IPS-11a (cell line): ENCODE data around the gene XPO1.
"Not testable (repeated sequence)": the region's sequence is repeated elsewhere in the genome, so short reads cannot be mapped to it uniquely, and the experiment has no call there.

Experiments
- H3K4me3 ChIP-seq: one replicate; pipeline ENCODE4 v1.5.1; 2013; ENCODE audit warnings: low read depth, low read length, control low read depth

XPO1 gene

DNA sequence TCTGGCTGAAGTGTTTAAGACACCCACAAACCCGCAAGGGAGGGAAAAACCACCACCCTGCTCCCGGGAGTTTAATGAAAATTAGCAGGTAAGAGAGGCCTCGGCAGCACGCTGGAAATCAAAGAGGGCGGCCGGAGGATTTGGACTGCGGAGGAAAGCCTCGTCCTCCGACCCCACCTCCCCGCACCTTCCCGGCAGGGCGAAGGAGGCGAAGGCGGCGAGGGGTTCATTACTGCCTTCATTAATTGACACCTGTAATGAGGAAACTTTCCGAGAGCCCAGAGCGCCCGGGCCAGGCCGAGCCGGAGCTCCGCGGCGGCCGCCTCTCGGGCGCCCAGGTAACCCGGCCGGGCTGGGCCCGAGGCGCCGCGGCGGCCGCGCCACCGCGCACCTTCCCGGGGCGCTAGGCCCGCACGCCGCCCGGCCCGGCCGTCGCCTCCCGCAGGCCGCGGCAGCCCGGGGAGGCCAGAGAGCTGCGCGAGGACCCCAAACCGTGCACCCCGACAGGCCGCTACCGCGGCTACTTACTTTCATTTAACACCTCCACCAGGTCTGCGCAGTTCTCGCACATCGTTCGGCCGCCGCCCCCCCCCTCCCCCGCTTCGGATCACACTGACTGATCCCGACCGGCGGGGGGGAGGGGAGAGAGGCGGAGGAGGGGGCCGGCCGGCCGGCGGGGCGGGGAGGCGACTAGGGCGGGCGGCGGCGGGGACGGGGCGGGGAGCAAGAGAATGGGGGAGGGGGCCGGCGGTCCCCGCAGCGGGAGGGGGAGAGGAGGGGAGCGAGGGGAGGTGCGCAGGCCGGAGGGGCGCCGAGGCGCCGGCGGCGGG, 67.8 kb downstream of the XPO1 start:
- peak overlapping the region; percentile 75 for H3K4me3 ChIP-seq

DNA sequence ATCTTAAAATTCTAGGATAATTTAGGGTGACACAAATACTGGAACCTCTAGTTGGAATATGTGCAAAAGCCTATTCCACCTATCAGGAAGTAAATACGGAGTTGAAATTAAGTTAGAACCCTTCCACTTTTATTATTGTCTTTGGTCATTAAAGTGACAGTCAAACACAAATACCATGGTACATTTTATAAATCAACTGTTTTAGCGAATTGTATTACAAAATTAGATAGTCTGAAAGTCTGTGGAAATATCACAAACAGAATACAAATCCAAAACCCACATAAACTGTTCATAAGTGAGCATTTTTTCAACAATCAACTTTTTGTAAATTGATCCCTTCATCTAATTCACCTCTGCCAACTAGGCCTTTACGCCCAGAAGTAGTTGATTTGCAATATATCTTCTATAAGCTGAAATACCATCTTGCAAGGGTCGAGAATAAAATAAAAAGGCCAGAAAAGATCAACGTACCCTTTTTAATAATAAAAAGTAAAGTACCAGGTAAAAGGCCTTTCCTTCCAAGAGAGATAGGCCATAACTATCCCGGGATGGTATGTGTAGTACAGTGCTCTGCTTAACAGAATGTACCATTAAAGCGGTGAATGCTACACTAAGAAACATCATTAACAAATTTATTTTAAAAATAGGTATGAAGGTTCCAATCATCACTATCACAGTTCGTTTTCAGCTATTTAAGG, 68.6 kb downstream of the XPO1 start:
- H3K4me3 ChIP-seq, result peak overlapping the region; percentile 75

DNA sequence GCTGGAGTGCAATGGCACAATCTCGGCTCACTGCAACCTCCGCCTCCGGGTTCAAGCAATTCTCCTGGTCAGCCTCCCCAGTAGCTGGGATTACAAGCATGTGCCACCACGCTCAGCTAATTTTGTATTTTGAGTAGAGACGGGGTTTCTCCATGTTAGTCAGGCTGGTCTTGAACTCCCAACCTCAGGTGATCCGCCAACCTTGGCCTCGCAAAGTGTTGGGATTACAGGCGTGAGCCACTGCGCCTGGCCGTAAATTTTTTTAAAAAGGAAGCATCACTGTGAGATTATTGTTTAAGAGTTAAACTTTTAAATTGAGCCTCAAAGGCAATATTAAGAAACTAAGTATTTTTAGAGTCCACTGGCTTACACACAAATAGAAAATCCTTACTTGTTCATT, 69.9 kb downstream of the XPO1 start:
- H3K4me3 ChIP-seq, result not testable (repeated sequence)

DNA sequence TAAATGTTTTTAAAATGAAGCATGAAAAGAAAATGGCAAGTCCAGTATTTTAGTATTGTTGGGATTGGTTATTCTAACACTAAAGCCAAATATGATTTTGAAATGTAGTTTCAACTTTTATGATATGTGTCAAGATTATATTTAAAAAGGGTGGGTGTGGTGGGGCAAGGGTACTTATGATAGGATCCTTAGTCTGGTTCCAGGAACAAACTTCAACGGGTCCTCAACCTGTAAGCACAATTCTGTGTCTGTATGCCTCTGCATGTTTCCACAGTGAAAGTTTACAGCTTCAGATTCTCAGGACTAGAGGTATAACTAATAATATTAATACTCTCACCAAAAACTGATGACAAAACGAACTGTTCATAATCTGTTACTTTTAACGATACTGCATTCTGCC, 73.1 kb downstream of the XPO1 start:
- no peak overlapping the region for H3K4me3 ChIP-seq

DNA sequence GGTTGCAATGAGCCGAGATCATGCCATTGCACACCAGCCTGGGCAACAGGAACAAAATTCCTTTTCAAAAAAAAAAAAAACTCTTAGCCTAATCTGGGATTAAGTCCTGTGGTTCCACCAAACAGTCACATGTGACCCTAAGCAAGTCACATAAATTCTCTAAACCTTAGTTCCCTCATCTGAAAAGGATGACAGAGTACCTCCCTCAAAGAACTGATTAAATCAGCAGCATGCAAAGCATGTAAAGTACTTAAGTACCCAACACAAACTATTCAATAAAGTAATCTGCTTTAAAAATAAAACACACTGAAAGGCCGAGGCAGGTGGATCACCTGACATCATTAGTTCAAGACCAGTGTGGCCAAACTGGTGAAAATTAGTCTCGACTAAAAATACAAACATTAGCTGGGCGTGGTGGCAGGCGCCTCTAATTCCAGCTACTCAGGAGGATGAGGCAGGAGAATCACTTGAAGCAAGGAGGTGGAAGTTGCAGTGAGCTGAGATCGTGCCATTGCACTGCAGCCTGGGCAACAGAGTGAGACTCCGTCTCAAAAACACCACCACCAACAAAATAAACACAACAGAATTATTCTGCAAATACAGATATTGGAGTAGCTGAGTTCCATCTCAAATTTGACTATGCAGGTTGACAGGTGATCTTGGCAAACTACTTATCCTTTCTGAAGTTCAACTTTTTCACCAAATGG, 74.2 kb downstream of the XPO1 start:
- H3K4me3 ChIP-seq, result no peak overlapping the region

DNA sequence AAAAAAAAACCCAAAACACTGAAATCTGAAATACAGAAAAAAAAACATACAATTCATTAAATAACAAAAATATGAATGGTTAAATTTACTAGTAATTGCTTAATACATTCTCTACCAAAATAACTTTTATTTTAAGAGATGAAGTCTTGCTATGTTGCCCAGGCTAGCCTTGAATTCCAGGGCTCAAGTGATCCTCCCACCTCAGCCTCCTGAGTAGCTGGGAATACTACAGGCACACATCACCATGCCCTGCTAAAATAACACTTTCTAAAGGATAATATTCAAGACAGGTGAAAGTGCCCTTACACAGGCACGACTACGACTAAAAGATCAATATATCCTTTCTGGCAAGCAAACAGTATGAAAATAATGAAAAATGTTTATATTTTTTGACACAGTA, 76.8 kb downstream of the XPO1 start:
- no peak overlapping the region for H3K4me3 ChIP-seq

DNA sequence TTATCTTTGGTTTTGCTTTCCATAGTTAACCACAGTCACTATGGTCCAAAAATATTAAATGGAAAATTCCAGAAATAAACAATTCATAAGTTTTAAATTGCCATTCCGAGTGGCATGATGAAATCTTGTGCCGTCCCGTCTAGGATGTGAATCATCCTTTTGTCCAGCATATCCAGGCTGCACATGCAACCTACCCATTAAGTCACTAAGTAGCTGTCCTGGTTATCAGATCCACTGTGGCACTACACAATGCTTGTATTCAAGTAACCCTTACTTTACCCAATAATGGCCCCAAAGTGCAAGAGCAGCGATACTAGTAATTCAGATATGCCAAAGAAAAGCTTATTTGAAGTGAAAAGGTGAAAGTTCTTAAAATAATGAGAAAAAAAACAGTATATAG, 78.0 kb downstream of the XPO1 start:
- H3K4me3 ChIP-seq, result no peak overlapping the region

DNA sequence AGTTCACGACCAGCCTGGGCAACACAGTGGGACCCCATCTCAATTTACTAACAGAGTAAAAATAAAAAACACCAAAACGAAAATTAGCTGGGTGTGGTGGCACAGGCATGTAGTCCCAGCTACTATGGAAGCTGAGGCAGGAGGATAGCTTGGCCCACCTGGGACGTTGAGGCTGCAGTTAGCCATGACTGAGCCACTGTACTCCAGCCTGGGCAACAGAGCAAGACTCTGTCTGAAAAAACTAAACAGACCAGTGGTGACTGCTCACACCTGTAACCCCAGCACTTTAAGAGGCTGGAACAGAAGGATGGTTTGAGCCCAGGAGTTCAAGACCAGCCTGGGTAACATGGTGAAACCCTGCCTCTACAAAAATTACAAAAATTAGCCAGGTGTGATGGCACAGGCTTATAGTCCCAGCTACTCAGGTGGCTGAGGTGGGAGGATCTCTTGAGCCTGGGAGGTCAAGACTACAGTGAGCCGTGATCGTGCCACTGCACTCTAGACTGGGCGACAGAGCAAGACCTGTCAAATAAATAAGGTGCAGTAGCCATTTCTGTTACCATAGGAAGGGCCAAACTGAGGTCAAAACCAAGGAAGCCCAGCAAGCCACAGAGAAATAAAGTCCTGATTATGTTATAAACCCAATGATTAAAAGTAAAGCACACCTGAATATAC, 81.3 kb downstream of the XPO1 start:
- no peak overlapping the region for H3K4me3 ChIP-seq

DNA sequence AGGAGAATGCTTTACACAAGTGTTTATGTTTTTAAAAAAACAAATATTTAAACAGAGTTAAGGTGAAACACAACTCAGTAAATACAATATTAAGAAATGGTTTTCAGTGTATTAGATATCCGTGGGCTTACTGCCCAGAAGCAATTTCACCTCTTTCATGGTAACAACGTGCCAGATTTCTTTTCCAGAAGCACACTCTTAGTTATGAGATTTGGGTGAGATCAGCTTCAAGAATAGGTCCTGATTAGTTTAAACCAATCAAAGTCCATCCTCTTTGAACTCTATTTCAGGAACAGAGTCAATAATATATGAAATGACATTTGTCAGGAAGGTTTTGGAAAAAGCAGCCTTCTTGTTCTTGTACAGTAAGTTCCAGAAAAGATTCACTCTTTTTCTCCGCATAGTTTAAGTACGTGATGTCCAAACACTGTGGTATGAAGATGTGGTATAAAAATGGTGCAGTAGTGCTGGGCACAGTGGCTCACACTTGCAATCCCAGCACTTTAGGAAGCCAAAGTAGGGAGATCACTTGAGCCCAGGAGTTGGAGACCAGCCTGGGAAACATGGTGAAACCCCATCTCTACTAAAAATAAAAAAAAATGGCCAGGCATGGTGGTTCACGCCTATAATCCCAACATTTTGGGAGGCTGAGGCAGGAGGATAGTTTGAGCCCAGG, 81.9 kb downstream of the XPO1 start:
- no peak overlapping the region for H3K4me3 ChIP-seq

DNA sequence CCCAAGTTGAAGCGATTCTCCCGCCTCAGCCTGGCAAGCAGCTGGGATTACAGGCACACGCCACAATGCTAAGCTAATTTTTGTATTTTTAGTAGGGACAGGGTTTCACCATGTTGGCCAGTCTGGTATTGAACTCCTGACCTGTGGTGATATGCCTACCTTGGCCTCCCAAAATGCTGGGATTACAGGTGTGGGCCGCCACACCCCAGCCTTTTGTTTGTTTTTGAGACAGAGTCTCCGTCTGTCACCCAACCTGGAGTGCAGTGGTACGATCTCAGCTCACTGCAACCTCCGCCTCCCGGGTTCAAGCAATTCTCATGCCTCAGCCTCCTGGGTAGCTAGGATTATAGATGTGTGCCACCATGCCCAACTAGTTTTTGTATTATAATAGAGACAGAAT, 83.2 kb downstream of the XPO1 start:
- H3K4me3 ChIP-seq, result not testable (repeated sequence)

DNA sequence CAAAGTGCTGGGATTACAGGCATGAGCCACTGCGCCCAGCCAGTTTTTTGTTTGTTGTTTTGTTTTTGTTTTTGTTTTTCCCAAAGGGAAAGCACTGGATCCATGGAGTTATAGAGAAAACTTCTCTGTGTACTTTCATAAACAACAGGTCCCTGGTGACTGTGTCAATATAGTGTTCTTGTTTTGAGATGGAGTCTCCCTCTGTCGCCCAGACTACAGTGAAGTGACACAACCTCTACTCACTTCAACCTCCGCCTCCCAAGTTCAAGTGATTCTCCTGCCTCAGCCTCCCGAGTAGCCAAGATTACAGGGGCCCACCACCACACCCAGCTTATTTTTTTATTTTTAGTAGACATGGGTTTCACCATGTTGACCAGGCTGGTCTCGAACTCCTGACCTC, 83.8 kb downstream of the XPO1 start:
- H3K4me3 ChIP-seq, result no peak overlapping the region

DNA sequence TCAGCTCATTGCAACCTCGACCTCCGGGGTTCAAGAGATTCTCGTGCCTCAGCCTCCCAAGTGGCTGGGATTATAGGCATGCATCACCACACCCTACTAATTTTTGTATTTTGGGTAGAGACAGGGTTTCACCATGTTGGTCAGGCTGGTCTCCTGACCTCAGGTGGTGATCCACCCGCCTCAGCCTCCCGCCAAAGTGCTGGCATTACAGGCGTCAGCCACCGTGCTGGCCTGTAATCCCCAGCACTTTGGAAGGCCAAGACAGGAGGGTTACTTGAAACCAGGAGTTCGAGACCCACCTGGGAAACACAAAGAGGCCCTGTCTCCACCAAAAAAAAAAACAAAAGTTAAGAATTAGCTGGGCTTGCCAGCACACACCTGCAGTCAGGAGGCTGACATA, 85.8 kb downstream of the XPO1 start:
- no peak overlapping the region for H3K4me3 ChIP-seq

DNA sequence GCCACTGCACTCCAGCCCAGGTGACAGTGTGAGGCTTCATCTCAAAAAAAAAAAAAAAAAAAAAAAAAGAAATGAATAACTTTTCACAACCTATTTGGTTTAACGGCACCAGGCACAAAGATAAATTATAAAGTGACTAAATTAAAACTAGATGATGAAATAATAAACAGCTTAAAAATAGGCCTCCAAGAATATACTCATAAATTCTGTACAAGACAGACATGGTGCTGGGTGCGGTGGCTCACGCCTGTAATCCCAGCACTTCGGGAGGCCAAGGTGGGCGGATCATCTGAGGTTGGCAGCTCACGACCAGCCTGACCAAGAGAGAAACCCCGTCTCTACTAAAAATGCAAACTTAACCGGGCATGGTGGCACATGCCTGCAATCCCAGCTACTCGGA, 87.0 kb downstream of the XPO1 start:
- H3K4me3 ChIP-seq, result no peak overlapping the region

DNA sequence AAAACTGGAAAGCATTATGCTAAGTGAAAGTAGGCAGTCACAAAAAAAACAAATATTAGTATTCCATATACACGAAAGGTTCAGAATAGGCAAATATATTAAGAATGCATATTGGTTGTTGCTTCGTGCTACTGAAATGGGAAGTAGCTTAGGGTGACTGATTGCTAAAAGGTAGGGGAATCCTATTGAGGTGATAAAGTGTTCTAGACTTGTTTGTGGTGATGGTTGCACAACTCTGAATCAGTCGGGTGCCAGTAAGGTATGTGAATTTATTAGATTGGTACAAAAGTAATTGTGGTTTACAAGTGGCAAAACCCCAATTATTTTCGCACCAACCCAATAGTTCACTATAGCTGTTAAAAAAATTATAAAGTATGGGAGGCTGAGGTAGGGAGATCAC, 88.0 kb downstream of the XPO1 start:
- H3K4me3 ChIP-seq, result no peak overlapping the region

DNA sequence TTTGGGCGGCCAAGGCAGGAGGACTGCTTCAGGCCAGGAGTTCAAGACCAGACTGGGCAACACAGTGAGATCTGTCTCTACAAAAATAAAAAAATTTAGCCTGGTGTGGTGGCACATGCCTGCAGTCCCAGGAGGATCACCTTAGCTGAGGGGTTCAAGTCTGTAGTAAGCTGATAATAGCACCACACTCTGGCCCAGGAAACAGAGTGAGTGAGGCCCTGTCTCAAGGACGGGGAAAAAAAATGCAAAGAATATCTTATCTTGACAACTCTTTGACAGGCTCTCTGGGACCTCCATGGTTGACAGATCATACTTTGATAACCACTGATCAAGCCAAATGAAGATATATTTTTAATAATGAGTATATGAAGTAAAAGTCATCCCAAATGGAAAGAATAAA, 89.9 kb downstream of the XPO1 start:
- H3K4me3 ChIP-seq, result no peak overlapping the region

DNA sequence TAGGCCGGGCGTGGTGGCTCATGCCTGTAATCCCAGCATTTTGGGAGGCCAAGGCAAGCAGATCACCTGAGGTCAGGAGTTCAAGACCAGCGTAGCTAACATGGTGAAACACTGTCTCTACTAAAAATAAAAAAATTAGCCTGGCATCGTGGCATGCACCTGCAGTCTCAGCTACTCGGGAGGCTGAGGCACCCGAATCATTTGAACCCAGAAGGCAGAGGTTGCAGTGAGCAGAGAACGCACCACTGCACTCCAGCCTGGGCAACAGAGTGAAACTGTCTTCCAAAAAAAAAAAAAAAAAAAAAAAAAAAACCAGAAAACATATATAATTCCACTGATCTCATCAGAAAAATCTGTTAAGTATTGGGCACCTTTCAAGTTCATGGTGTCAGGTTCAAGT, 91.2 kb downstream of the XPO1 start:
- H3K4me3 ChIP-seq, result not testable (repeated sequence)

DNA sequence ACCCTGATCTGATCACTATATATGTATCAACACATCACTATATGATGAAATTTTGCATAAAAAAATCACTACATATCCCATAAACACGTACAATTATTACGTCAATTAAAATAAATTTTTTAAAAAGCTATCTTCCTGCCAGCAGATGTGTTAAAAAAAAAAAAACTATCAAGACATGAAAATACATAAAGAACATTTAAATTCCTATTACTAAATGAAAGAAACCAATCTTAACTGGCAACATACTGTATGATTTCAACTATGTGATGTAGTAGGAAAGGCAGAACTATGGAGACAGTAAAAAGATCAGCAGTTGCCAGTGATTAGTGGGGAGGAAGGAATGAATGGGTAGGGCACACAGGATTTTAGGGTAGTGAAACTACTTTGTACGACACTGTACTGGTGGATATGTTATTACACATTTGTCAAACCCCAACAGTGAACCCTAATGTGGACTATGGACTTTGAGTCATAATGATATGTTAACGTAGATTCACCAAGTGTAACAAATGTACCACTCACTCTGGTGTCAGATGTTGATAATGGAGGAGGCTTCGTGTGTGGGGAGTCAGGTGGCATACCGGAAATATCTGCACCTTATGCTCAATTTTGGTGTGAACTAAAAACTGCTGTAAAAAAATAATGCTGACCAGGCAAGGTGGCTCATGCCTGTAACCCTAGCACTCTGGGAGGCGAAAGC, 94.7 kb downstream of the XPO1 start:
- H3K4me3 ChIP-seq, result no peak overlapping the region

DNA sequence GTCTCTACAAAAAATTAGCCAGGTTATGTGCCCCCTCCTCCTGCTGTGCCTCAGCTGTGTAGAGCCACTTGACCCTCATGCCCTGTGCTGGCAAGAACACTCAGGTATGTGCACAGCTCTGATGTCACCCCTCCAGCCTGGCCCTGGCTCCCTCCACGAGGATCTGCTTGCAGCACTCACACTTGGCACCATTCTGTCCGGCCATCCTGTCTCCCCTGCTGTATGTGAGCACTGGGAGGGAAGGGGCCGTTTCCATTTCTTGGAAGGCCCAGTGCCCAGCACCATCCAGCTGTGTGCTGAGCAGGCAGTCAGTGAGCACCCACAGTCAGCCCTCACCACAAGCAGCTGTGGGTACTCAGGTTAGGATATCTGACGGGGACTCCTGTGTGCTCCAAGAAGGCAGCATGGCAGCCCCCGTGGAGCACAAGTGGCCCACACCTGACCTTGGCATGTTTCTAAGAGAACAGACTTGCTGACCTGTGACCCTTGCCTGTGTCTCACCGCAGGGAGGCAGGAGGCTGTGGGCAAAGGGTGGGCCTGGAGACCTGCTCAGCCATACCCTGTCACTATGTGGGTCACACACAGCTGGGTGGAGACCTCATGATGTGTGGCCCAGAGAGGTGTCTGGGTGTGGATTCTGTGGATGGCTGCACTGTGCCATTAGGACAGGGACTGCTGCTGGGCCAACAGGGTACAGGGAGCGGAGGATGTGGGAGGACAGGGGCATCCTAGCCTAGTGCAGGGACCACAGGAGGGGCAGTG, 98.7 kb downstream of the XPO1 start:
- no peak overlapping the region for H3K4me3 ChIP-seq

DNA sequence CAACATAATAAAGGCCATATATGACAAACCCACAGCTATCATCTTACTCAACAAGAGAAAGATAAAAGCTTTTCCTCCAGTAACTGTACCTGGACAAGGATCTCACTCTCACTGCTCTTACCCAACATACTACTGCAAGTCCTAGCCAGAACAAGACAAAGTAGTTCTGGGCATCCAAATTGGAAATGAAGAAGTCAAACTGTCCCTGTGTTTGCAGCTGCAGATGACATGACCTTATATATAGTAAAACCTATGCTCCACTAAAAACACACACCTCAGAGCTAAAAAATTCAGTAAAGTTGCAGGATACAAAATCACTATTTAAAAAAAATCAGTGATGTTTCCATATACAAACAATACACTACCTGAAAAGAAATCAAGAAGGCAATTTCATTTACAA, 99.5 kb downstream of the XPO1 start:
- H3K4me3 ChIP-seq, result no peak overlapping the region

DNA sequence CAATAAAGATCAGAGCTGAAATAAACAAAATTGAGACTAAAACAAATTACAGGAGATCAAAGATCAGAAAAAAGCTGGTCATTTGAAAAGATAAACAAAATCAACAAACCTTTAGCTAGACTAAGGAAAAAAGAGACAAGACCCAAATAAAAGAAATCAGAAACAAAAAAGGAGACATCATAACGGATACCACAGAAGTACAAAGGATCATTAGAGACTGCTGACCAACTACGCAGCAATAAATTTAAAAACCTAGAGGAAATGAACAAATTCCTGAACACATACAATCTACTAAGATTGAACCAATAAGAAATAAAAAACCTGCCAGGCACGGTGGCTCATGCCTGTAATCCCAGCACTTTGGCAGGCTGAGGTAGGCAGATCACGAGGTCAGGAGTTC, 101.0 kb downstream of the XPO1 start:
- H3K4me3 ChIP-seq, result no peak overlapping the region
